Kidney tubule cell (primary cell): ENCODE measurements around the gene APBB2.
"Not testable (repeated sequence)": the region's sequence is repeated elsewhere in the genome, so short reads cannot be mapped to it uniquely, and the experiment has no call there.

Source experiments
- DNase-seq: peaks from one replicate; pipeline ENCODE4 v3.0.0-alpha.2; 2018; ENCODE audit warnings: low spot score

APBB2 gene

GRCh38 chr4:41015016-41015675 is 199.2 kb downstream of the APBB2 start:
- no peak for DNase-seq

- DNase-seq, result no peak
Measured at GRCh38 chr4:41014158-41014557, 200.2 kb downstream of the APBB2 start.

GRCh38 chr4:41013746-41014145 is 200.6 kb downstream of the APBB2 start:
- DNase-seq, result no peak

GRCh38 chr4:41012911-41013310 is 201.4 kb downstream of the APBB2 start:
- DNase-seq, result no peak

GRCh38 chr4:41012293-41012692 is 202.0 kb downstream of the APBB2 start:
- DNase-seq, result no peak

- no peak for DNase-seq
Measured at GRCh38 chr4:41009411-41009810, 204.9 kb downstream of the APBB2 start.

GRCh38 chr4:41006141-41006540 is 208.2 kb downstream of the APBB2 start:
- DNase-seq, result no peak

- DNase-seq, result no peak
Measured at GRCh38 chr4:41002309-41002708, 212.0 kb downstream of the APBB2 start.

- no peak for DNase-seq
Measured at GRCh38 chr4:41000356-41000755, 214.0 kb downstream of the APBB2 start.

GRCh38 chr4:40998675-40999358 is 215.5 kb downstream of the APBB2 start:
- DNase-seq, result peak; percentile 35

GRCh38 chr4:40995850-40996249 is 218.5 kb downstream of the APBB2 start:
- DNase-seq, result peak; percentile 40

- DNase-seq, result peak; percentile 83
Measured at GRCh38 chr4:40994321-40994720, 220.0 kb downstream of the APBB2 start.

GRCh38 chr4:40993296-40993693 is 221.0 kb downstream of the APBB2 start:
- not testable (repeated sequence) for DNase-seq

- DNase-seq, result peak; percentile 86
Measured at GRCh38 chr4:40992472-40993295, 221.7 kb downstream of the APBB2 start.

GRCh38 chr4:40991908-40992307 is 222.4 kb downstream of the APBB2 start:
- no peak for DNase-seq

- DNase-seq, result no peak
Measured at GRCh38 chr4:40990899-40991265, 223.5 kb downstream of the APBB2 start.

- peak; percentile 96 for DNase-seq
Measured at GRCh38 chr4:40990236-40990898, 224.0 kb downstream of the APBB2 start.

- no peak for DNase-seq
Measured at GRCh38 chr4:40987151-40987550, 227.2 kb downstream of the APBB2 start.

- DNase-seq, result no peak
Measured at GRCh38 chr4:40986375-40986774, 228.0 kb downstream of the APBB2 start.

- DNase-seq, result peak; percentile 43
Measured at GRCh38 chr4:40984051-40984450, 230.3 kb downstream of the APBB2 start.

- peak; percentile 39 for DNase-seq
Measured at GRCh38 chr4:40980318-40980883, 233.9 kb downstream of the APBB2 start.

GRCh38 chr4:40978548-40978947 is 235.8 kb downstream of the APBB2 start:
- no peak for DNase-seq
